ENCODE measurements around the gene SMU1. TPM values are rescaled to one million over a fixed set of nuclear protein-coding genes. Genes with fewer than 3 reads are reported as not detected.

SMU1 gene
- total and polyA plus RNA-seq, 2 experiments from 2014 or later: 15.8 to 25.1 TPM

DNA sequence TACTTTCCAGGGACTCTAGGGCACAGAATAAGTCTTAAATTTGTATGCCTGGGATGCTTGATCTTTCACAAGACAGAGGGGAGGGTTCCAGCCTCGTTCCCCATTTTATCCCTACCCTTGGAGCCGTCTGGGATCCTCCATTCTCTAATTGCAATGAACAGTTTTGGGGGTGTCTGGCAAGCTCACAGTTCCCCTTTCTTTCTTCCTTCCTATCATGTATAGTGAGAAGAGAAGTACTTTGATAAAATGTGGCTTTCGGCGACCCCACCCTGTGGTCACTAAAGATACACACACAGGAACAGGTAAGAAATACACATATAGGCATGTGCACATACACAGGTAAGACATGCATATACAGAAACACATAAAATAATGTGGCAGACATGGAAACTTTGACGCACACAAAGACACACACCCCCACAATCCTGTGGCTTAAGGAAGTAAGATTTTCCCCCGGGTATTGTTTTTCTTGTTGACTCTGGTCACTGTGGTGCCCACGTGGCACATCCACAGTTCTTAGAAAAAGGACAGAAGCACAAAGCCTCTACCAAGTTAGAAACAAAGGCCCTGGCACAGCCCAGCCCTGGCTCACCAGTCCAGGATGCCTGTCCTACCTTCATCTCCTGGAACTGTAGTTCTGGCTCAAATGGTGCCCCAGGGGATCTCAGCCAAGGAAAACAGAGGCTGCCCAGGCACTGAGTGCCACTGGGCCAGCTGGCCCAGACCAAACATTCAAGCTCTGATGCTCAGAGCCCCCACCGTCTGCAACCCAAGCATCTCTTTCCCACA, 6.3 kb upstream of the SMU1 start:
- no peak overlapping the region for H2AFZ ChIP-seq
- H3K27ac ChIP-seq: no peak overlapping the region

DNA sequence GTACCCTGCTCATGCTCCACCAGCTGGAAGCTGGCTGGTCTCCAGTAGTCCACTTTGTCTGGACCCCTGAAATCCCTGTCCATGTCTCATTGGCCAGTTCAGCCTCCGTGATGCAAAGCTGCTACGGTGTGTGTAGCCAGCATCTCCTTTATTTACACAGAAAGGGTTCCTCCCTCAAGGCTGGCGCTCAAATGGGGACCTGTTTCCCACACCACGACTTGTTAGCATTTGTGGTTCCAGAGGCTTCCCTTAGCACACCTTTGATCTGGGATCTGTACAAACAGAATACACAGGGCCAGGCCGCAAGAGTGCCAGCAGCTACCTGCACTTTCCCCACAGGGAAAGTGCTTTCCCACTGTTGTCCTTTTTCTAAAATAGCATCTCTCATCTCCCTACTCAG, 5.7 kb upstream of the SMU1 start:
- H3K4me2 ChIP-seq: no peak overlapping the region
- WGBS (ENCODE audit: low lambda C conversion rate, missing lambda C conversion rate): 72% methylated on average over 5 of the region's 5 CpGs

More for the DNA sequence above, 6.3 kb upstream of the SMU1 start:
- Histone ChIP-seq H4K20me1 (ENCODE audit: insufficient read depth, poor library complexity, severe bottlenecking) (no peaks in the 10 kb centered on the region), H3K9me3 (ENCODE audit: low read depth) (no peaks in the 10 kb centered on the region), H3K9me2 (replicated peaks; ENCODE audit: insufficient read depth) (no peaks in the 10 kb centered on the region), H3K27me3 (no peaks in the 10 kb centered on the region), H3K4me2 (no peak overlapping the region), H3K4me3 (no peak overlapping the region), H3K79me2 (no peaks in the 10 kb centered on the region), H3K4me1 (ENCODE audit: insufficient read depth) (no peaks in the 10 kb centered on the region), H3K36me3 (replicated peaks; ENCODE audit: insufficient read depth, low read depth) (no peaks in the 10 kb centered on the region)
- DNase-seq (ENCODE audit: low spot score): no peak
- 85% methylated on average over 8 of the region's 8 CpGs for WGBS (ENCODE audit: low lambda C conversion rate, missing lambda C conversion rate)
- TF ChIP-seq EZH2 (IDR thresholded peaks at IDR 0.05; ENCODE audit: borderline replicate concordance) (no peak), EZH2phosphoT487 (IDR thresholded peaks at IDR 0.05; ENCODE audit: low read depth, severe bottlenecking, unreplicated experiment) (no peak)
- TF ChIP-seq, protein P1, sequence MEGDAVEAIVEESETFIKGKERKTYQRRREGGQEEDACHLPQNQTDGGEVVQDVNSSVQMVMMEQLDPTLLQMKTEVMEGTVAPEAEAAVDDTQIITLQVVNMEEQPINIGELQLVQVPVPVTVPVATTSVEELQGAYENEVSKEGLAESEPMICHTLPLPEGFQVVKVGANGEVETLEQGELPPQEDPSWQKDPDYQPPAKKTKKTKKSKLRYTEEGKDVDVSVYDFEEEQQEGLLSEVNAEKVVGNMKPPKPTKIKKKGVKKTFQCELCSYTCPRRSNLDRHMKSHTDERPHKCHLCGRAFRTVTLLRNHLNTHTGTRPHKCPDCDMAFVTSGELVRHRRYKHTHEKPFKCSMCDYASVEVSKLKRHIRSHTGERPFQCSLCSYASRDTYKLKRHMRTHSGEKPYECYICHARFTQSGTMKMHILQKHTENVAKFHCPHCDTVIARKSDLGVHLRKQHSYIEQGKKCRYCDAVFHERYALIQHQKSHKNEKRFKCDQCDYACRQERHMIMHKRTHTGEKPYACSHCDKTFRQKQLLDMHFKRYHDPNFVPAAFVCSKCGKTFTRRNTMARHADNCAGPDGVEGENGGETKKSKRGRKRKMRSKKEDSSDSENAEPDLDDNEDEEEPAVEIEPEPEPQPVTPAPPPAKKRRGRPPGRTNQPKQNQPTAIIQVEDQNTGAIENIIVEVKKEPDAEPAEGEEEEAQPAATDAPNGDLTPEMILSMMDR (IDR thresholded peaks at IDR 0.05; ENCODE audit: poor library complexity): no peak

DNA sequence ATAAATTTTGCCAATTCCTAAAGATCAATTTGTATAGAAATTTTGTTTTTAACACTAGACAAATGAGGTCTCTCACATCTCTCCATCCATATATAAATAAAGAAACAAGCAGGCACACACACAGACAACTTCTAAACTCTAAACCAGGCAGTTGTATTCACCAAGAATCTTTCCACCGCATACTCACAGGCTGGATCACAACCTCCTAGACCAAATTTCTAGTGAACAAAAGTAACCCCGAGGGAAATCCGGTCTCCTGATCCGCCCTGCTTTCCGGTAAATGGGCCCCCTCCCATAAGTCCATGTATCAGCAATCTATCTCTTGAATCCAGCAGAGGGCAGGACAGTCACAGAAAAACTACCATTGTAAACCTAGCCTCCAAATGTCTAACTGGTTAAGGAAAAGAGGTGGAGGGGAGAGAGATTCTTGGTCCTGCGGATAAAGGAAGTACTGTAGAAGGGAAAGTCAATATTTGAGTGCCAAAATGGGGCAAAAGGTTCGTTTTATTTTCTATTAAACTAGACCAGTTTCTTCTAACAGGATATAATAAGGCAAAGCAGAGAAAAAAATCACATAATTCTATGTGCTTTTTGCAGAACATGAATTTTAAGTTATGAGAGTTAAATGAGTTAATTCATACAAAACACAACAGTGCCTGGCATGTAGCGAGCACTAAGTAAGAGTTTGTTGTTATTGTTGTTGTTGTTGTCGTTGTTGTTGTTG, 4.8 kb upstream of the SMU1 start:
- Histone ChIP-seq H3K4me3 (no peak overlapping the region), H3K36me3 (replicated peaks; ENCODE audit: insufficient read depth, low read depth) (no peaks in the 10 kb centered on the region), H3K9me3 (ENCODE audit: low read depth) (no peaks in the 10 kb centered on the region), H4K20me1 (ENCODE audit: insufficient read depth, poor library complexity, severe bottlenecking) (no peaks in the 10 kb centered on the region), H3K4me1 (ENCODE audit: insufficient read depth) (no peaks in the 10 kb centered on the region), H2AFZ (peak overlapping the region; percentile 34), H3K4me2 (peak overlapping the region; percentile 63), H3K79me2 (peaks cover under 1% of the 10 kb centered on the region), H3K27ac (peak overlapping the region; percentile 47), H3K9me2 (replicated peaks; ENCODE audit: insufficient read depth) (no peaks in the 10 kb centered on the region), H3K27me3 (no peaks in the 10 kb centered on the region)
- DNase-seq (ENCODE audit: low spot score): peak; percentile 85
- no peak for TF ChIP-seq EZH2phosphoT487 (IDR thresholded peaks at IDR 0.05; ENCODE audit: low read depth, severe bottlenecking, unreplicated experiment)
- no peak for TF ChIP-seq EZH2 (IDR thresholded peaks at IDR 0.05; ENCODE audit: borderline replicate concordance)
- TF ChIP-seq, protein P1 (IDR thresholded peaks at IDR 0.05; ENCODE audit: poor library complexity): peak; percentile 96
- WGBS (ENCODE audit: low lambda C conversion rate, missing lambda C conversion rate): 20% methylated on average over 9 of the region's 9 CpGs

More for the DNA sequence above, 5.7 kb upstream of the SMU1 start:
- DNase-seq (ENCODE audit: low spot score): no peak
- no peaks in the 10 kb centered on the region for H3K79me2 ChIP-seq
- H3K9me3 ChIP-seq (ENCODE audit: low read depth): no peaks in the 10 kb centered on the region
- H3K27ac ChIP-seq: no peak overlapping the region
- H3K4me1 ChIP-seq (ENCODE audit: insufficient read depth): no peaks in the 10 kb centered on the region
- H3K4me3 ChIP-seq: no peak overlapping the region
- no peaks in the 10 kb centered on the region for H3K9me2 ChIP-seq (replicated peaks; ENCODE audit: insufficient read depth)
- TF ChIP-seq, protein P1 (IDR thresholded peaks at IDR 0.05; ENCODE audit: poor library complexity): no peak
- TF ChIP-seq EZH2phosphoT487 (IDR thresholded peaks at IDR 0.05; ENCODE audit: low read depth, severe bottlenecking, unreplicated experiment) (no peak), EZH2 (IDR thresholded peaks at IDR 0.05; ENCODE audit: borderline replicate concordance) (no peak)
- H3K27me3 ChIP-seq: no peaks in the 10 kb centered on the region
- H4K20me1 ChIP-seq (ENCODE audit: insufficient read depth, poor library complexity, severe bottlenecking): no peaks in the 10 kb centered on the region
- no peak overlapping the region for H2AFZ ChIP-seq
- no peaks in the 10 kb centered on the region for H3K36me3 ChIP-seq (replicated peaks; ENCODE audit: insufficient read depth, low read depth)

Measured in hepatocyte (in vitro differentiated cells).